WERI-Rb-1 (cell line): ENCODE measurements around the gene KRT10.

ENCODE experiments used
- DNase-seq: peaks from one replicate; pipeline ENCODE4 v3.0.0-alpha.2; 2020
- H3K27ac ChIP-seq: fragments of 250-450 bp; sonication (Bioruptor Pico); 2 replicates; pipeline ENCODE4 v1.5.1; 2020; ENCODE audit warnings: mild to moderate bottlenecking, moderate library complexity
- H3K27me3 ChIP-seq: fragments of 250-450 bp; sonication (Bioruptor Pico); 2 replicates; pipeline ENCODE4 v1.5.1; 2021; ENCODE audit warnings: mild to moderate bottlenecking, low read depth, moderate library complexity; ENCODE audit not compliant: insufficient read depth, severe bottlenecking
- H3K36me3 ChIP-seq: fragments of 250-450 bp; sonication (Bioruptor Pico); 2 replicates; pipeline ENCODE4 v1.5.1; 2020; ENCODE audit warnings: mild to moderate bottlenecking, moderate library complexity
- H3K4me3 ChIP-seq: 2 replicates; pipeline ENCODE4 v1.5.1; 2011; ENCODE audit warnings: low read depth, mild to moderate bottlenecking, control low read depth, low read length
- H3K9me3 ChIP-seq: fragments of 250-450 bp; sonication (Bioruptor Pico); 2 replicates; pipeline ENCODE4 v1.5.1; 2021; ENCODE audit warnings: mild to moderate bottlenecking, moderate library complexity; ENCODE audit not compliant: severe bottlenecking
- CTCF ChIP-seq: IDR thresholded peaks from 2 replicates; pipeline ENCODE4 v1.5.1; 2011; ENCODE audit warnings: low read depth, mild to moderate bottlenecking, control low read depth, inconsistent platforms, low read length

KRT10 gene

GRCh38 chr17:40850293-40850972 lies 28.0 kb upstream of the KRT10 start:
- no peak overlapping the region for H3K27ac ChIP-seq
- TF ChIP-seq CTCF = no peak
- H3K36me3 ChIP-seq = no peaks in the 10 kb centered on the region
- no peak for DNase-seq
- H3K9me3 ChIP-seq = no peaks in the 10 kb centered on the region
- no peak overlapping the region for H3K4me3 ChIP-seq
- H3K27me3 ChIP-seq = peaks cover 91% of the 10 kb centered on the region

GRCh38 chr17:40849723-40850122 lies 27.3 kb upstream of the KRT10 start:
- no peak for DNase-seq
- Histone ChIP-seq H3K27ac (no peak overlapping the region), H3K27me3 (peaks cover 89% of the 10 kb centered on the region), H3K4me3 (no peak overlapping the region), H3K9me3 (no peaks in the 10 kb centered on the region), H3K36me3 (no peaks in the 10 kb centered on the region)
- no peak for TF ChIP-seq CTCF

- Histone ChIP-seq H3K27ac (no peak overlapping the region), H3K4me3 (no peak overlapping the region), H3K9me3 (no peaks in the 10 kb centered on the region), H3K27me3 (peaks cover 89% of the 10 kb centered on the region), H3K36me3 (no peaks in the 10 kb centered on the region)
- no peak for DNase-seq
- TF ChIP-seq CTCF = no peak
Observed at GRCh38 chr17:40848583-40849235, 26.3 kb upstream of the KRT10 start.

- Histone ChIP-seq H3K4me3 (no peak overlapping the region), H3K27ac (no peak overlapping the region), H3K27me3 (peaks cover 91% of the 10 kb centered on the region), H3K9me3 (peaks cover 4% of the 10 kb centered on the region), H3K36me3 (no peaks in the 10 kb centered on the region)
- no peak for DNase-seq
- TF ChIP-seq CTCF = no peak
Observed at GRCh38 chr17:40846515-40847144, 24.2 kb upstream of the KRT10 start.

GRCh38 chr17:40844671-40845107 lies 22.3 kb upstream of the KRT10 start:
- H3K9me3 ChIP-seq = peaks cover 10% of the 10 kb centered on the region
- TF ChIP-seq CTCF = no peak
- H3K27me3 ChIP-seq = peaks cover 91% of the 10 kb centered on the region
- H3K27ac ChIP-seq = no peak overlapping the region
- no peaks in the 10 kb centered on the region for H3K36me3 ChIP-seq
- DNase-seq = no peak
- no peak overlapping the region for H3K4me3 ChIP-seq
